ENCODE measurements around the gene ERFL. TPM values are rescaled to one million over a fixed set of nuclear protein-coding genes. Genes with fewer than 3 reads are reported as not detected.

Gene ERFL
- total RNA-seq, 4 donors from 2014 or later: 0.27 to 1.9 (median 0.95) TPM

- no peak overlapping the region for H3K4me3 ChIP-seq
- H3K36me3 ChIP-seq: peaks cover 0 to 35% (median 14%) of the 10 kb centered on the region in 4 donors
- in situ Hi-C loops (cut with MboI; ENCODE audit: low pct_ligation_motif_present in 1 of 4, low pct_unique_long_range_greater_than_20kb in 1 of 4, low sequenced_read_pairs in 3 of 4): no loop called here
- intact Hi-C loops (cut with DNase I; ENCODE audit: low total_unique reads): no loop called here
- no peak for TF ChIP-seq CTCF (IDR thresholded peaks at IDR 0.05)
- TF ChIP-seq POLR2A (IDR thresholded peaks at IDR 0.05): no peak
- TF ChIP-seq POLR2AphosphoS5 (IDR thresholded peaks at IDR 0.05): no peak
- TF ChIP-seq EP300 (IDR thresholded peaks at IDR 0.05; ENCODE audit: low read depth): no peak
- no peak for DNase-seq
- no peak overlapping the region for H3K27ac ChIP-seq
- WGBS, 2 donors (ENCODE audit: low coverage in 1 of 2): 84% methylated on average over 5 of the region's 5 CpGs; no CpG with 5 or more reads in 1 of the 2 donors
- no peaks in the 10 kb centered on the region for H3K27me3 ChIP-seq
- no peaks in the 10 kb centered on the region for H3K9me3 ChIP-seq
- H3K4me1 ChIP-seq: peaks cover 34 to 74% (median 46%) of the 10 kb centered on the region in 4 donors
These were observed 63.9 kb downstream of the ERFL start for GRCh38 chr19:41864374-41864773.

- WGBS, 2 donors (ENCODE audit: low coverage in 1 of 2): 74 to 84% methylated on average over 9 to 11 of the region's 11 CpGs
- in situ Hi-C loops (cut with MboI; ENCODE audit: low pct_ligation_motif_present in 1 of 4, low pct_unique_long_range_greater_than_20kb in 1 of 4, low sequenced_read_pairs in 3 of 4): no loop called here
- no peak for DNase-seq
- Histone ChIP-seq H3K9me3 (no peaks in the 10 kb centered on the region), H3K27ac (no peak overlapping the region), H3K36me3 (peaks cover 0 to 28% (median 11%) of the 10 kb centered on the region in 4 donors), H3K4me1 (peaks cover 34 to 68% (median 41%) of the 10 kb centered on the region in 4 donors), H3K27me3 (no peaks in the 10 kb centered on the region), H3K4me3 (no peak overlapping the region)
- TF ChIP-seq POLR2AphosphoS5 (IDR thresholded peaks at IDR 0.05) (no peak), EP300 (IDR thresholded peaks at IDR 0.05; ENCODE audit: low read depth) (no peak), POLR2A (IDR thresholded peaks at IDR 0.05) (no peak)
- intact Hi-C loops (cut with DNase I; ENCODE audit: low total_unique reads): no loop called here
These were observed 64.9 kb downstream of the ERFL start for GRCh38 chr19:41863209-41863931.

- intact Hi-C loops (cut with DNase I; ENCODE audit: low total_unique reads): no loop called here
- no peak for DNase-seq
- no peak for TF ChIP-seq EP300 (IDR thresholded peaks at IDR 0.05; ENCODE audit: low read depth)
- TF ChIP-seq POLR2A (IDR thresholded peaks at IDR 0.05): no peak
- no peak for TF ChIP-seq CTCF (IDR thresholded peaks at IDR 0.05)
- TF ChIP-seq POLR2AphosphoS5 (IDR thresholded peaks at IDR 0.05): no peak
- in situ Hi-C loops (cut with MboI; ENCODE audit: low pct_ligation_motif_present in 1 of 4, low pct_unique_long_range_greater_than_20kb in 1 of 4, low sequenced_read_pairs in 3 of 4): no loop called here
- Histone ChIP-seq H3K27me3 (no peaks in the 10 kb centered on the region), H3K27ac (no peak overlapping the region), H3K36me3 (peaks cover 0 to 28% (median 11%) of the 10 kb centered on the region in 4 donors), H3K4me3 (no peak overlapping the region), H3K9me3 (no peaks in the 10 kb centered on the region), H3K4me1 (peaks cover 29 to 60% (median 38%) of the 10 kb centered on the region in 4 donors)
- WGBS, 2 donors (ENCODE audit: low coverage in 1 of 2): 38 to 48% methylated on average over 1 to 2 of the region's 2 CpGs
These were observed 65.7 kb downstream of the ERFL start for GRCh38 chr19:41862445-41862986.

- peak overlapping the region in 1 of 4 donors; percentile 72 for H3K4me3 ChIP-seq
- no peaks in the 10 kb centered on the region for H3K9me3 ChIP-seq
- in situ Hi-C loops (cut with MboI; ENCODE audit: low pct_ligation_motif_present in 1 of 4, low pct_unique_long_range_greater_than_20kb in 1 of 4, low sequenced_read_pairs in 3 of 4) (no loop called here), intact Hi-C loops (cut with DNase I; ENCODE audit: low total_unique reads) (no loop called here)
- peaks cover 0 to 28% (median 11%) of the 10 kb centered on the region in 4 donors for H3K36me3 ChIP-seq
- H3K4me1 ChIP-seq: peaks cover 26 to 53% (median 37%) of the 10 kb centered on the region in 4 donors
- H3K27me3 ChIP-seq: no peaks in the 10 kb centered on the region
- WGBS, 2 donors (ENCODE audit: low coverage in 1 of 2): 47 to 66% methylated on average over 4 to 9 of the region's 9 CpGs
- H3K27ac ChIP-seq: peak overlapping the region in 1 of 4 donors; percentile 93
- no peak for TF ChIP-seq EP300 (IDR thresholded peaks at IDR 0.05; ENCODE audit: low read depth)
- DNase-seq: no peak
These were observed 66.4 kb downstream of the ERFL start for GRCh38 chr19:41861846-41862245.

- peak overlapping the region; percentile 93 to 97 (median 95) for H3K27ac ChIP-seq
- H3K9me3 ChIP-seq: no peaks in the 10 kb centered on the region
- H3K4me3 ChIP-seq: peak overlapping the region; percentile 72 to 92 (median 80)
- intact Hi-C loops (cut with DNase I; ENCODE audit: low total_unique reads): no loop called here
- WGBS, 2 donors (ENCODE audit: low coverage in 1 of 2): 15 to 53% methylated on average over 2 to 9 of the region's 9 CpGs
- H3K4me1 ChIP-seq: peaks cover 26 to 47% (median 32%) of the 10 kb centered on the region in 4 donors
- no peak for DNase-seq
- peaks cover 0 to 28% (median 11%) of the 10 kb centered on the region in 4 donors for H3K36me3 ChIP-seq
- in situ Hi-C loops (cut with MboI; ENCODE audit: low pct_ligation_motif_present in 1 of 4, low pct_unique_long_range_greater_than_20kb in 1 of 4, low sequenced_read_pairs in 3 of 4): no loop called here
- H3K27me3 ChIP-seq: no peaks in the 10 kb centered on the region
- TF ChIP-seq POLR2AphosphoS5 (IDR thresholded peaks at IDR 0.05): no peak
- no peak for TF ChIP-seq EP300 (IDR thresholded peaks at IDR 0.05; ENCODE audit: low read depth)
- TF ChIP-seq CTCF (IDR thresholded peaks at IDR 0.05): no peak
- no peak for TF ChIP-seq POLR2A (IDR thresholded peaks at IDR 0.05)
These were observed 67.0 kb downstream of the ERFL start for GRCh38 chr19:41861116-41861768.

All from transverse colon (tissue), 4 donors.